Osteoblast (primary cell): ENCODE results near the gene PXDN. TPM values are rescaled to one million over a fixed set of nuclear protein-coding genes. Genes with fewer than 3 reads are reported as not detected.

Source experiments
- DNase-seq: peaks from one replicate; pipeline ENCODE4 v3.0.0; 2011; ENCODE audit warnings: low spot score, mixed read lengths; ENCODE audit not compliant: insufficient read length; ENCODE audit errors: missing footprints
- H2AFZ ChIP-seq: 2 replicates; pipeline ENCODE4 v1.6.0; 2011; ENCODE audit warnings: mild to moderate bottlenecking, low read length
- H3K27ac ChIP-seq: 2 replicates; pipeline ENCODE4 v1.5.1; 2011; ENCODE audit warnings: mild to moderate bottlenecking, low read depth, low read length, moderate library complexity
- H3K27me3 ChIP-seq: 2 replicates; pipeline ENCODE4 v1.6.0; 2012; ENCODE audit warnings: mild to moderate bottlenecking, control low read depth, inconsistent platforms, low read length, moderate library complexity; ENCODE audit not compliant: insufficient read depth
- H3K36me3 ChIP-seq: 2 replicates; pipeline ENCODE4 v1.5.1; 2011; ENCODE audit warnings: mild to moderate bottlenecking, low read length, control low read depth, moderate library complexity; ENCODE audit not compliant: insufficient read depth
- H3K4me1 ChIP-seq: 2 replicates; pipeline ENCODE4 v1.5.1; 2011; ENCODE audit warnings: mild to moderate bottlenecking, low read length, control low read depth, moderate library complexity; ENCODE audit not compliant: insufficient read depth
- H3K4me2 ChIP-seq: 2 replicates; pipeline ENCODE4 v1.6.0; 2011; ENCODE audit warnings: mild to moderate bottlenecking, low read length; ENCODE audit not compliant: insufficient read depth
- H3K4me3 ChIP-seq: fragments of 200-600 bp; sonication (generic); 3 replicates; pipeline ENCODE4 v1.5.1; 2012; ENCODE audit warnings: mild to moderate bottlenecking, low read length, inconsistent platforms; ENCODE audit not compliant: insufficient read depth
- H3K79me2 ChIP-seq: 2 replicates; pipeline ENCODE4 v1.6.0; 2012; ENCODE audit warnings: mild to moderate bottlenecking, low read length, control low read depth, inconsistent platforms; ENCODE audit not compliant: insufficient read depth
- H3K9me3 ChIP-seq: 2 replicates; pipeline ENCODE4 v1.5.1; 2011; ENCODE audit warnings: low read depth, low read length, control low read depth
- H4K20me1 ChIP-seq: 2 replicates; pipeline ENCODE4 v1.6.0; 2012; ENCODE audit warnings: mild to moderate bottlenecking, low read length, control low read depth; ENCODE audit not compliant: insufficient read depth
- CTCF ChIP-seq: IDR thresholded peaks from 2 replicates; pipeline ENCODE4 v1.5.1; 2011; ENCODE audit warnings: mild to moderate bottlenecking, low read depth, low read length, moderate library complexity; ENCODE audit errors: extremely low read depth
- total RNA-seq: library from RNA; depleted of rRNA; stranded (reverse); fragments of >200 nt; gene quantifications from 2 replicates; pipeline ENCODE4 v1.2.3, GENCODE V29; 2012

The PXDN gene
- total RNA-seq, 1 donor, result 307 TPM

GRCh38 chr2:1750270-1750932 lies 6.1 kb upstream of the PXDN start:
- no peak overlapping the region for H3K4me2 ChIP-seq
- H3K4me3 ChIP-seq, result no peak overlapping the region
- no peaks in the 10 kb centered on the region for H3K36me3 ChIP-seq
- no peak for DNase-seq
- no peaks in the 10 kb centered on the region for H3K9me3 ChIP-seq
- peaks cover 39% of the 10 kb centered on the region for H3K27me3 ChIP-seq
- peaks cover 2% of the 10 kb centered on the region for H4K20me1 ChIP-seq
- H3K27ac ChIP-seq, result no peak overlapping the region
- no peak overlapping the region for H2AFZ ChIP-seq
- peaks cover 8% of the 10 kb centered on the region for H3K4me1 ChIP-seq
- TF ChIP-seq CTCF, result no peak
- H3K79me2 ChIP-seq, result no peaks in the 10 kb centered on the region

- Histone ChIP-seq H3K27ac (no peak overlapping the region), H3K79me2 (no peaks in the 10 kb centered on the region), H3K27me3 (peaks cover 39% of the 10 kb centered on the region), H2AFZ (no peak overlapping the region), H3K36me3 (no peaks in the 10 kb centered on the region), H3K4me2 (no peak overlapping the region), H3K4me1 (peaks cover 16% of the 10 kb centered on the region), H3K4me3 (no peak overlapping the region), H4K20me1 (peaks cover 3% of the 10 kb centered on the region), H3K9me3 (no peaks in the 10 kb centered on the region)
- peak; percentile 59 for DNase-seq
- TF ChIP-seq CTCF, result no peak
Measured at GRCh38 chr2:1749489-1750119, 5.3 kb upstream of the PXDN start.

GRCh38 chr2:1748741-1749488 lies 4.6 kb upstream of the PXDN start:
- H3K4me2 ChIP-seq, result no peak overlapping the region
- H3K9me3 ChIP-seq, result no peaks in the 10 kb centered on the region
- H3K36me3 ChIP-seq, result no peaks in the 10 kb centered on the region
- DNase-seq, result peak; percentile 69
- no peak for TF ChIP-seq CTCF
- peaks cover 3% of the 10 kb centered on the region for H4K20me1 ChIP-seq
- H3K4me3 ChIP-seq, result no peak overlapping the region
- H3K4me1 ChIP-seq, result peaks cover 16% of the 10 kb centered on the region
- H3K27me3 ChIP-seq, result peaks cover 37% of the 10 kb centered on the region
- H3K79me2 ChIP-seq, result no peaks in the 10 kb centered on the region
- H3K27ac ChIP-seq, result no peak overlapping the region
- H2AFZ ChIP-seq, result no peak overlapping the region
